B cell (primary cell): ENCODE results near the gene SAMD4A. TPM values are rescaled to one million over a fixed set of nuclear protein-coding genes. Genes with fewer than 3 reads are reported as not detected.

Experiments
- ATAC-seq: fragments of 200-7000 bp; cut with Tn5 transposase; one replicate; pipeline ENCODE4 v1.10.0; 2021; ENCODE audit warnings: low read depth, mild to moderate bottlenecking, moderate number of reproducible peaks, moderate library complexity
- CTCF ChIA-PET: fragments of 350-600 bp; sonication (Branson Sonifier 250); formaldehyde crosslinking; loops from one replicate; lab custom pipeline; 2021; ENCODE audit warnings: antibody characterized with exemption, inconsistent platforms; lab: Charles Lee
- POLR2A ChIA-PET: fragments of 350-600 bp; sonication (Branson Sonifier 250); formaldehyde crosslinking; loops from one replicate; lab custom pipeline; 2021; ENCODE audit warnings: antibody characterized with exemption; lab: Charles Lee
- DNase-seq: peaks from one replicate; pipeline ENCODE4 v3.0.0; 2013
- H2AFZ ChIP-seq: 2 replicates; pipeline ENCODE4 v1.6.1; 2012; ENCODE audit warnings: mild to moderate bottlenecking, low read depth, low read length; ENCODE audit not compliant: insufficient read depth, poor library complexity, severe bottlenecking
- H3K27ac ChIP-seq, 2 donors: 1 replicate in 1 of 2; 2 replicates in 1 of 2; pipeline ENCODE4 v1.5.1; 2012 to 2013; ENCODE audit warnings: low read length in 2 of 2, mild to moderate bottlenecking in 2 of 2, moderate library complexity in 1 of 2
- H3K27me3 ChIP-seq, 4 experiments: fragments of 200-600 bp in 1 of 4; sonication (generic) in 1 of 4; replicated peaks in 1 of 4; 1 replicate in 2 of 4; 2 replicates in 2 of 4; pipeline versions ENCODE4 v1.6.1 to v1.7.0; 2013 to 2016; ENCODE audit warnings: low read length in 3 of 4, mild to moderate bottlenecking in 2 of 4, mixed read lengths in 1 of 4, moderate library complexity in 1 of 4; ENCODE audit not compliant: insufficient read depth in 4 of 4, control insufficient read depth in 3 of 4; ENCODE audit errors: control extremely low read depth in 1 of 4
- H3K36me3 ChIP-seq, 2 experiments: replicated peaks in 1 of 2; 1 replicate in 1 of 2; 2 replicates in 1 of 2; pipeline versions ENCODE4 v1.6.1 to v1.7.1; 2013; ENCODE audit warnings: low read length in 1 of 2; ENCODE audit not compliant: insufficient read depth in 2 of 2, control insufficient read depth in 1 of 2; ENCODE audit errors: control extremely low read depth in 1 of 2, extremely low read depth in 1 of 2
- H3K4me1 ChIP-seq, 2 donors: fragments of 200-600 bp in 1 of 2; sonication (generic) in 1 of 2; 1 replicate in 1 of 2; 2 replicates in 1 of 2; pipeline versions ENCODE4 v1.5.1 to v1.6.1; 2013 to 2017; ENCODE audit warnings: low read length in 2 of 2; ENCODE audit not compliant: control insufficient read depth in 2 of 2, insufficient read depth in 2 of 2
- H3K4me2 ChIP-seq: replicated peaks from 2 replicates; pipeline ENCODE3; 2012; ENCODE audit warnings: mild to moderate bottlenecking, low read depth, low read length; ENCODE audit not compliant: poor library complexity, severe bottlenecking
- H3K4me3 ChIP-seq, 5 experiments: fragments of 200-600 bp in 1 of 5; sonication (generic) in 1 of 5; 1 replicate in 3 of 5; 2 replicates in 2 of 5; pipeline versions ENCODE4 v1.5.1 to v1.7.0; 2011 to 2016; ENCODE audit warnings: low read length in 4 of 5, mild to moderate bottlenecking in 4 of 5, low read depth in 2 of 5, control low read depth in 1 of 5, moderate library complexity in 1 of 5; ENCODE audit not compliant: insufficient read depth in 1 of 5; ENCODE audit errors: control extremely low read depth in 1 of 5, extremely low read depth in 1 of 5
- H3K79me2 ChIP-seq: fragments of 200-600 bp; sonication (generic); one replicate; pipeline ENCODE4 v1.6.0; 2016; ENCODE audit warnings: low read length; ENCODE audit not compliant: control insufficient read depth, insufficient read depth
- H3K9ac ChIP-seq: fragments of 200-600 bp; sonication (generic); 2 replicates; pipeline ENCODE4 v1.6.1; 2017; ENCODE audit warnings: mild to moderate bottlenecking, low read length, moderate library complexity
- H3K9me3 ChIP-seq, 3 donors: one replicate each; pipeline versions ENCODE4 v1.6.1 to v1.7.1; 2013; ENCODE audit warnings: low read length in 2 of 3; ENCODE audit not compliant: control insufficient read depth in 2 of 3, insufficient read depth in 1 of 3; ENCODE audit errors: control extremely low read depth in 1 of 3
- H4K20me1 ChIP-seq: 2 replicates; pipeline ENCODE4 v1.6.0; 2012; ENCODE audit warnings: mild to moderate bottlenecking, low read length; ENCODE audit not compliant: insufficient read depth, control insufficient read depth, poor library complexity, severe bottlenecking
- H3K27ac Mint-ChIP-seq: one replicate; pipeline ENCODE4 v1.8.0; 2021; ENCODE audit warnings: mixed read lengths
- H3K27me3 Mint-ChIP-seq: one replicate; pipeline ENCODE4 v1.8.0; 2021; ENCODE audit warnings: mixed read lengths
- H3K4me1 Mint-ChIP-seq: one replicate; pipeline ENCODE4 v1.8.0; 2021; ENCODE audit warnings: mixed read lengths
- H3K4me3 Mint-ChIP-seq: one replicate; pipeline ENCODE4 v1.8.0; 2021; ENCODE audit warnings: mixed read lengths
- H3K9me3 Mint-ChIP-seq: one replicate; pipeline ENCODE4 v1.8.0; 2022; ENCODE audit warnings: mixed read lengths; ENCODE audit not compliant: insufficient read depth
- EZH2 ChIP-seq: IDR thresholded peaks from 2 replicates; pipeline ENCODE4 v1.6.1; 2012; ENCODE audit warnings: borderline replicate concordance, low read depth, mild to moderate bottlenecking, moderate library complexity, low read length; ENCODE audit not compliant: insufficient read depth, poor library complexity, severe bottlenecking
- WGBS: methylation state at CpG from one replicate; pipeline ENCODE4 v1.1.5; 2013; ENCODE audit warnings: missing lambda C conversion rate; ENCODE audit not compliant: insufficient coverage; 5-methylcytosine and 5-hydroxymethylcytosine counted together
- intact Hi-C: fragments of 100-400 bp; cut with micrococcal nuclease; formaldehyde crosslinking; loops from one replicate; pipeline ENCODE4 v1.10.0; 2022
- polyA plus RNA-seq: library from polyadenylated mRNA; depleted of rRNA; stranded (reverse); fragments of >200 nt; gene quantifications from 2 replicates; pipeline ENCODE4 v1.2.3, GENCODE V29; 2012
- total RNA-seq, 2 donors: library from RNA; stranded (reverse); fragments of 120-200 nt in 1 of 2; gene quantifications; 1 replicate in 1 of 2; 2 replicates in 1 of 2; pipeline versions ENCODE4 v1.2.3 to v1.2.4, GENCODE V29; 2013 to 2022
- TF ChIP-seq, protein P1 (sequence below): fragments of 200-600 bp; IDR thresholded peaks from one replicate; pipeline ENCODE4 v1.8.0; 2022; ENCODE audit warnings: antibody characterized with exemption, mild to moderate bottlenecking

Gene SAMD4A
- total and polyA plus RNA-seq, 2 donors (not counting 1 experiment from before 2014, with no cell fraction given) = 5.7 to 13.7 TPM

GRCh38 chr14:54674046-54674741, 107.3 kb downstream of the SAMD4A start:
- TF ChIP-seq EZH2 = no peak
- TF ChIP-seq, protein P1, sequence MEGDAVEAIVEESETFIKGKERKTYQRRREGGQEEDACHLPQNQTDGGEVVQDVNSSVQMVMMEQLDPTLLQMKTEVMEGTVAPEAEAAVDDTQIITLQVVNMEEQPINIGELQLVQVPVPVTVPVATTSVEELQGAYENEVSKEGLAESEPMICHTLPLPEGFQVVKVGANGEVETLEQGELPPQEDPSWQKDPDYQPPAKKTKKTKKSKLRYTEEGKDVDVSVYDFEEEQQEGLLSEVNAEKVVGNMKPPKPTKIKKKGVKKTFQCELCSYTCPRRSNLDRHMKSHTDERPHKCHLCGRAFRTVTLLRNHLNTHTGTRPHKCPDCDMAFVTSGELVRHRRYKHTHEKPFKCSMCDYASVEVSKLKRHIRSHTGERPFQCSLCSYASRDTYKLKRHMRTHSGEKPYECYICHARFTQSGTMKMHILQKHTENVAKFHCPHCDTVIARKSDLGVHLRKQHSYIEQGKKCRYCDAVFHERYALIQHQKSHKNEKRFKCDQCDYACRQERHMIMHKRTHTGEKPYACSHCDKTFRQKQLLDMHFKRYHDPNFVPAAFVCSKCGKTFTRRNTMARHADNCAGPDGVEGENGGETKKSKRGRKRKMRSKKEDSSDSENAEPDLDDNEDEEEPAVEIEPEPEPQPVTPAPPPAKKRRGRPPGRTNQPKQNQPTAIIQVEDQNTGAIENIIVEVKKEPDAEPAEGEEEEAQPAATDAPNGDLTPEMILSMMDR = no peak
- Histone ChIP-seq H3K9ac (no peak overlapping the region), H3K9me3 (no peaks in the 10 kb centered on the region), H3K4me2 (no peak overlapping the region), H3K4me3 (no peak overlapping the region), H4K20me1 (no peaks in the 10 kb centered on the region), H2AFZ (no peak overlapping the region), H3K27me3 (no peaks in the 10 kb centered on the region), H3K79me2 (no peaks in the 10 kb centered on the region), H3K27ac (no peak overlapping the region), H3K36me3 (peaks cover 0 to 2% of the 10 kb centered on the region in 2 experiments), H3K4me1 (no peaks in the 10 kb centered on the region)
- no peaks in the 10 kb centered on the region for H3K4me1 Mint-ChIP-seq
- POLR2A ChIA-PET = no interaction called here
- no peaks in the 10 kb centered on the region for H3K27me3 Mint-ChIP-seq
- CTCF ChIA-PET = interaction anchor here (1.2 kb wide), 1 partner anchor 110 kb away, joined by 3 read pairs; no protein-coding TSS in a partner anchor
- ATAC-seq (no peak), DNase-seq (no peak)
- H3K27ac Mint-ChIP-seq = no peak overlapping the region
- H3K4me3 Mint-ChIP-seq = no peak overlapping the region
- 89% methylated on average over 2 of the region's 3 CpGs for WGBS
- intact Hi-C loops = no loop called here
- no peaks in the 10 kb centered on the region for H3K9me3 Mint-ChIP-seq

GRCh38 chr14:54675236-54676128, 108.6 kb downstream of the SAMD4A start:
- TF ChIP-seq, protein P1 = no peak
- TF ChIP-seq EZH2 = no peak
- Mint-ChIP-seq H3K9me3 (no peaks in the 10 kb centered on the region), H3K4me1 (no peaks in the 10 kb centered on the region), H3K27ac (no peak overlapping the region), H3K4me3 (no peak overlapping the region), H3K27me3 (no peaks in the 10 kb centered on the region)
- Histone ChIP-seq H3K27me3 (no peaks in the 10 kb centered on the region), H3K27ac (no peak overlapping the region), H3K9ac (no peak overlapping the region), H3K4me2 (no peak overlapping the region), H3K79me2 (no peaks in the 10 kb centered on the region), H3K9me3 (no peaks in the 10 kb centered on the region), H4K20me1 (no peaks in the 10 kb centered on the region), H2AFZ (no peak overlapping the region), H3K4me3 (no peak overlapping the region), H3K4me1 (no peaks in the 10 kb centered on the region), H3K36me3 (peaks cover 0 to 2% of the 10 kb centered on the region in 2 experiments)
- DNase-seq (no peak), ATAC-seq (no peak)
- CTCF ChIA-PET = interaction anchor here (1.2 kb wide), 1 partner anchor 111 kb away, joined by 3 read pairs; no protein-coding TSS in a partner anchor
- intact Hi-C loops = no loop called here
- WGBS = 74% methylated on average over 3 of the region's 11 CpGs
- POLR2A ChIA-PET = no interaction called here
